Skin epidermis (tissue), 12 donors: ENCODE measurements around the gene C14orf93.
"Not testable (repeated sequence)": the region's sequence is repeated elsewhere in the genome, so short reads cannot be mapped to it uniquely, and the experiment has no call there.

ENCODE experiments used
- H3K27ac ChIP-seq, 21 experiments: fragments of 200-600 bp; sonication (generic) in 11 of 21; one replicate each; pipeline ENCODE4 v1.5.0; 2020; ENCODE audit warnings: mild to moderate bottlenecking in 3 of 21, inconsistent platforms in 2 of 21, moderate library complexity in 2 of 21
- H3K4me3 ChIP-seq, 7 experiments: fragments of 200-600 bp; sonication (generic) in 2 of 7; one replicate each; pipeline ENCODE4 v1.5.0; 2020; ENCODE audit warnings: inconsistent platforms in 2 of 7, mild to moderate bottlenecking in 2 of 7, moderate library complexity in 1 of 7

Gene C14orf93

GRCh38 chr14:22979748-22980392 lies 30.1 kb downstream of the C14orf93 start:
- H3K4me3 ChIP-seq = peak overlapping the region; percentile 62 to 80 (median 63)

GRCh38 chr14:22978981-22979671 lies 30.8 kb downstream of the C14orf93 start:
- Histone ChIP-seq H3K27ac (peak overlapping the region in 20 of 21 experiments; percentile 16 to 92 (median 84)), H3K4me3 (peak overlapping the region in 6 of 7 experiments; percentile 62 to 80 (median 64))

More at GRCh38 chr14:22979748-22980392, 30.1 kb downstream of the C14orf93 start:
- peak overlapping the region in 20 of 21 experiments; percentile 16 to 92 (median 84) for H3K27ac ChIP-seq

GRCh38 chr14:22978487-22978837 lies 31.5 kb downstream of the C14orf93 start:
- peak overlapping the region in 19 of 21 experiments; percentile 16 to 92 (median 81) for H3K27ac ChIP-seq
- peak overlapping the region in 1 of 7 experiments; percentile 0 for H3K4me3 ChIP-seq

GRCh38 chr14:22977684-22978486 lies 32.1 kb downstream of the C14orf93 start:
- peak overlapping the region in 19 of 21 experiments; percentile 9 to 92 (median 81) for H3K27ac ChIP-seq
- peak overlapping the region in 1 of 7 experiments; percentile 0 for H3K4me3 ChIP-seq

GRCh38 chr14:22977434-22977683 lies 32.6 kb downstream of the C14orf93 start:
- H3K27ac ChIP-seq = peak overlapping the region in 17 of 21 experiments; percentile 21 to 92 (median 83)
- no peak overlapping the region for H3K4me3 ChIP-seq

GRCh38 chr14:22976620-22977433 lies 33.1 kb downstream of the C14orf93 start:
- H3K27ac ChIP-seq = peak overlapping the region in 15 of 21 experiments; percentile 21 to 92 (median 83)
- H3K4me3 ChIP-seq = no peak overlapping the region

- H3K27ac ChIP-seq = peak overlapping the region in 1 of 21 experiments; percentile 11
- no peak overlapping the region for H3K4me3 ChIP-seq
These were observed 35.2 kb downstream of the C14orf93 start for GRCh38 chr14:22974530-22975313.

GRCh38 chr14:22973217-22974032 lies 36.5 kb downstream of the C14orf93 start:
- Histone ChIP-seq H3K4me3 (no peak overlapping the region), H3K27ac (peak overlapping the region in 1 of 21 experiments; percentile 11)

- Histone ChIP-seq H3K4me3 (no peak overlapping the region), H3K27ac (no peak overlapping the region)
These were observed 37.5 kb downstream of the C14orf93 start for GRCh38 chr14:22972313-22972930.

- Histone ChIP-seq H3K4me3 (no peak overlapping the region), H3K27ac (no peak overlapping the region)
These were observed 38.8 kb downstream of the C14orf93 start for GRCh38 chr14:22971152-22971551.

GRCh38 chr14:22966783-22967269 lies 43.1 kb downstream of the C14orf93 start:
- Histone ChIP-seq H3K4me3 (no peak overlapping the region), H3K27ac (no peak overlapping the region)

GRCh38 chr14:22965916-22966782 lies 43.8 kb downstream of the C14orf93 start:
- not testable (repeated sequence) for H3K4me3 ChIP-seq, H3K27ac ChIP-seq

- H3K27ac ChIP-seq = no peak overlapping the region
These were observed 47.8 kb downstream of the C14orf93 start for GRCh38 chr14:22962061-22962676.

GRCh38 chr14:22955702-22956569 lies 54.0 kb downstream of the C14orf93 start:
- H3K4me3 ChIP-seq = peak overlapping the region; percentile 46 to 64 (median 57)
- peak overlapping the region in 20 of 21 experiments; percentile 86 to 97 (median 94) for H3K27ac ChIP-seq

More at GRCh38 chr14:22962061-22962676, 47.8 kb downstream of the C14orf93 start:
- H3K4me3 ChIP-seq = no peak overlapping the region

GRCh38 chr14:22952418-22952817 lies 57.5 kb downstream of the C14orf93 start:
- no peak overlapping the region for H3K4me3 ChIP-seq
- no peak overlapping the region for H3K27ac ChIP-seq
